Stimulated activated CD4-positive, alpha-beta T cell treated with anti-CD3 and anti-CD28 coated beads, TNF-alpha, amount 100 ng/mL, for 1 hour (primary cell): ENCODE data around the gene OLFM1.
"Not testable (repeated sequence)": the region's sequence is repeated elsewhere in the genome, so short reads cannot be mapped to it uniquely, and the experiment has no call there.

Experiments
- DNase-seq, 3 donors: peaks; one replicate each; pipeline ENCODE4 v3.0.0-alpha.2; 2020; ENCODE audit warnings: low read depth in 3 of 3, low spot score in 1 of 3

Gene OLFM1

GRCh38 chr9:135056541-135056940, 30.9 kb upstream of the OLFM1 start:
- no peak for DNase-seq

- no peak for DNase-seq
Observed at GRCh38 chr9:135060461-135061116, 26.9 kb upstream of the OLFM1 start.

GRCh38 chr9:135061441-135061840, 26.0 kb upstream of the OLFM1 start:
- no peak for DNase-seq

- no peak for DNase-seq
Observed at GRCh38 chr9:135062254-135062653, 25.2 kb upstream of the OLFM1 start.

- DNase-seq: not testable (repeated sequence)
Observed at GRCh38 chr9:135063466-135063865, 24.0 kb upstream of the OLFM1 start.

- not testable (repeated sequence) for DNase-seq
Observed at GRCh38 chr9:135063888-135064287, 23.6 kb upstream of the OLFM1 start.

- no peak for DNase-seq
Observed at GRCh38 chr9:135065151-135065550, 22.3 kb upstream of the OLFM1 start.

- no peak for DNase-seq
Observed at GRCh38 chr9:135065804-135066203, 21.7 kb upstream of the OLFM1 start.

- no peak for DNase-seq
Observed at GRCh38 chr9:135066291-135066690, 21.2 kb upstream of the OLFM1 start.

GRCh38 chr9:135067096-135067710, 20.3 kb upstream of the OLFM1 start:
- DNase-seq: no peak

GRCh38 chr9:135068776-135069415, 18.6 kb upstream of the OLFM1 start:
- DNase-seq: no peak

GRCh38 chr9:135069558-135070197, 17.8 kb upstream of the OLFM1 start:
- no peak for DNase-seq

- DNase-seq: no peak
Observed at GRCh38 chr9:135070198-135070951, 17.1 kb upstream of the OLFM1 start.

GRCh38 chr9:135070964-135071735, 16.3 kb upstream of the OLFM1 start:
- DNase-seq: no peak

GRCh38 chr9:135073081-135073740, 14.3 kb upstream of the OLFM1 start:
- no peak for DNase-seq

GRCh38 chr9:135073741-135074305, 13.6 kb upstream of the OLFM1 start:
- DNase-seq: no peak

GRCh38 chr9:135074354-135075233, 12.9 kb upstream of the OLFM1 start:
- DNase-seq: no peak

- no peak for DNase-seq
Observed at GRCh38 chr9:135075234-135076142, 12.0 kb upstream of the OLFM1 start.
